Glutamatergic neuron (in vitro differentiated cells): ENCODE results near the gene MARCHF4. TPM values are rescaled to one million over a fixed set of nuclear protein-coding genes. Genes with fewer than 3 reads are reported as not detected.

Source experiments
- DNase-seq: peaks from one replicate; pipeline ENCODE4 v3.0.0; 2022
- H3K27ac Mint-ChIP-seq: one replicate; pipeline ENCODE4 v1.8.0; 2020; ENCODE audit warnings: mild to moderate bottlenecking, mixed read lengths, inconsistent platforms; ENCODE audit not compliant: unreplicated experiment
- H3K27me3 Mint-ChIP-seq: one replicate; pipeline ENCODE4 v1.8.0; 2020; ENCODE audit warnings: mild to moderate bottlenecking, moderate library complexity, mixed read lengths, inconsistent platforms; ENCODE audit not compliant: unreplicated experiment
- H3K36me3 Mint-ChIP-seq: one replicate; pipeline ENCODE4 v1.8.0; 2020; ENCODE audit warnings: mild to moderate bottlenecking, mixed read lengths, inconsistent platforms; ENCODE audit not compliant: unreplicated experiment
- H3K4me1 Mint-ChIP-seq: one replicate; pipeline ENCODE4 v1.8.0; 2020; ENCODE audit warnings: mild to moderate bottlenecking, low read depth, mixed read lengths, inconsistent platforms; ENCODE audit not compliant: unreplicated experiment
- H3K4me3 Mint-ChIP-seq: one replicate; pipeline ENCODE4 v1.8.0; 2020; ENCODE audit warnings: mild to moderate bottlenecking, mixed read lengths, inconsistent platforms; ENCODE audit not compliant: unreplicated experiment
- H3K9me3 Mint-ChIP-seq: one replicate; pipeline ENCODE4 v1.8.0; 2020; ENCODE audit warnings: mild to moderate bottlenecking, moderate library complexity, mixed read lengths, inconsistent platforms; ENCODE audit not compliant: unreplicated experiment
- CTCF ChIP-seq: fragments of 200-600 bp; sonication (generic); IDR thresholded peaks from one replicate; pipeline ENCODE4 v1.5.0; 2021; ENCODE audit not compliant: partially characterized antibody, unreplicated experiment
- total RNA-seq: library from RNA; stranded (reverse); fragmentation: NEBNext Ultra II Directional; extraction: Animal tissue kit (Norgen Biotek cat#: 25700); gene quantifications from one replicate; pipeline ENCODE4 v1.2.1, GENCODE V29; 2021; ENCODE audit not compliant: unreplicated experiment

Gene MARCHF4
- total RNA-seq, 1 donor from 2014 or later = 26.1 TPM

- Mint-ChIP-seq H3K27ac (no peak overlapping the region), H3K4me3 (no peak overlapping the region), H3K27me3 (peaks cover 3% of the 10 kb centered on the region), H3K9me3 (no peaks in the 10 kb centered on the region), H3K36me3 (no peaks in the 10 kb centered on the region), H3K4me1 (peaks cover 22% of the 10 kb centered on the region)
- no peak for TF ChIP-seq CTCF
- DNase-seq = no peak
These were observed 9.1 kb downstream of the MARCHF4 start for GRCh38 chr2:216363221-216363620.

DNA sequence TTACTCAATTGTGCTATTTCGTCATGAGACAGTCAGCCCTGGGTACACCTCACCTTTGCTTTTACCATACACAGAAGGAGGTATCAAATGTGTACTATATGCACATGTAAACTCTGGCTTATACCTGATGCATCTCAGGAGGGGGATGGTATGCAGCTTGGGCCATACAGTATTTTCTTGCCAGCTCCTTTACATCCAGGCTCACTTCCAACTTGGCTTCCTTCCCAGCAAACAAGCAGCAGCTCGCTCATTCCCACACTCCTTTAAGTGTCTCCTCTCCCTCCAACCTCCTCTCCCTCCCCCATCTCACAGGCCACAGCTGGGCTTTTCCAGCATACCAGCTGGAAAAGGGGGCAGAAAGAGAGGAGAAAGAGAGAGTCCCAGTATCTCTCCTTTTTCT, 9.6 kb downstream of the MARCHF4 start:
- no peak overlapping the region for H3K27ac Mint-ChIP-seq

DNA sequence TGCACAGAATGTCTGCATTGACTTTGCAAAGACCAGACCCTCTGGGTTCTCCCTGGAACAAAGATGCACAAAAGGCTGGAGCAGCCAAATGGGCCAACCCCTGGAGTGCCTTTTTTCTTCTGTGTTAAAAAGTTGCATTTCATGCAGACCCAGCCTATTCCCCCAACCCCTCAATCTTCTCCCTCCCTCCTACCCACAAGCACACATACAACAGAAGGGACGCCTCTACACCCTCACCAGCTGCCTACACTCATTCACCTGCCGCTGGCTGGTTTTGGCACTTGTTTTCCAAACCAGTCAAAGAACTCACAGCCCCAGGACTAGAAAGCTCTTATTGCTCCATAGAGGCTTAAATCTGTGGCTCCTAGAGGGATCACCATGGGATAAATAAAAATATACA, 16.6 kb downstream of the MARCHF4 start:
- Mint-ChIP-seq H3K27me3 (peaks cover 3% of the 10 kb centered on the region), H3K9me3 (peaks cover 2% of the 10 kb centered on the region), H3K27ac (no peak overlapping the region), H3K36me3 (no peaks in the 10 kb centered on the region), H3K4me1 (peaks cover 2% of the 10 kb centered on the region), H3K4me3 (no peak overlapping the region)
- no peak for TF ChIP-seq CTCF
- DNase-seq = no peak

More for the DNA sequence above, 9.6 kb downstream of the MARCHF4 start:
- Mint-ChIP-seq H3K27me3 (peaks cover 3% of the 10 kb centered on the region), H3K4me1 (peaks cover 20% of the 10 kb centered on the region), H3K9me3 (no peaks in the 10 kb centered on the region), H3K36me3 (no peaks in the 10 kb centered on the region), H3K4me3 (no peak overlapping the region)
- DNase-seq = no peak
- no peak for TF ChIP-seq CTCF

- Mint-ChIP-seq H3K36me3 (no peaks in the 10 kb centered on the region), H3K9me3 (peaks cover 2% of the 10 kb centered on the region), H3K27ac (no peak overlapping the region), H3K4me1 (peaks cover 16% of the 10 kb centered on the region), H3K27me3 (peaks cover 7% of the 10 kb centered on the region), H3K4me3 (no peak overlapping the region)
- DNase-seq = no peak
- TF ChIP-seq CTCF = no peak
These were observed 18.0 kb downstream of the MARCHF4 start for GRCh38 chr2:216354306-216354705.

- no peak for DNase-seq
- Mint-ChIP-seq H3K4me1 (peaks cover 22% of the 10 kb centered on the region), H3K27ac (no peak overlapping the region), H3K4me3 (no peak overlapping the region), H3K36me3 (no peaks in the 10 kb centered on the region), H3K9me3 (peaks cover 2% of the 10 kb centered on the region), H3K27me3 (peaks cover 7% of the 10 kb centered on the region)
- no peak for TF ChIP-seq CTCF
These were observed 19.5 kb downstream of the MARCHF4 start for GRCh38 chr2:216352653-216353270.
